HepG2 (cell line): ENCODE data around the gene PLPP3. TPM values are rescaled to one million over a fixed set of nuclear protein-coding genes. Genes with fewer than 3 reads are reported as not detected.
A peak's percentile ranks its signal among the peaks of the same experiment; 100 is the strongest.

Experiments
- FOSL1 ChIP-seq: sonication (generic); formaldehyde crosslinking; IDR thresholded peaks from 2 replicates; pipeline ENCODE4 v1.9.0; 2021; ENCODE audit warnings: missing genetic modification reagents, borderline replicate concordance
- HDAC1 ChIP-seq: sonication (generic); formaldehyde crosslinking; IDR thresholded peaks from 2 replicates; pipeline ENCODE4 v1.5.1; 2020; ENCODE audit warnings: mild to moderate bottlenecking, missing genetic modification reagents
- HHEX ChIP-seq: IDR thresholded peaks from 2 replicates; pipeline ENCODE4 v1.6.1; 2016; ENCODE audit warnings: control low read depth
- ISX ChIP-seq: sonication (generic); formaldehyde crosslinking; conservative IDR thresholded peaks from 2 replicates; pipeline ENCODE4 v1.5.0; 2020; ENCODE audit warnings: missing genetic modification reagents
- KDM3A ChIP-seq: IDR thresholded peaks from 2 replicates; pipeline ENCODE4 v1.6.1; 2018; ENCODE audit warnings: low read depth, missing compliant biosample characterization
- KMT2B ChIP-seq: IDR thresholded peaks from 2 replicates; pipeline ENCODE4 v1.6.1; 2016; ENCODE audit warnings: missing genetic modification reagents, missing compliant biosample characterization
- MEIS2 ChIP-seq: sonication (generic); formaldehyde crosslinking; IDR thresholded peaks from 2 replicates; pipeline ENCODE4 v1.9.0; 2021; ENCODE audit warnings: mild to moderate bottlenecking, missing genetic modification reagents
- MTF2 ChIP-seq: sonication (generic); formaldehyde crosslinking; IDR thresholded peaks from 2 replicates; pipeline ENCODE4 v1.5.0; 2020; ENCODE audit warnings: missing genetic modification reagents, borderline replicate concordance
- NKX3-1 ChIP-seq: sonication (generic); formaldehyde crosslinking; IDR thresholded peaks from 2 replicates; pipeline ENCODE4 v1.5.0; 2020; ENCODE audit warnings: missing genetic modification reagents
- NR1H2 ChIP-seq: sonication (generic); formaldehyde crosslinking; IDR thresholded peaks from 2 replicates; pipeline ENCODE4 v1.8.1; 2022; ENCODE audit warnings: low read depth, missing genetic modification reagents, borderline replicate concordance
- POLR2AphosphoS5 ChIP-seq: IDR thresholded peaks from 2 replicates; pipeline ENCODE4 v1.6.1; 2012; ENCODE audit warnings: low read depth, low read length
- RFX1 ChIP-seq: fragments of 450-650 bp; IDR thresholded peaks from 2 replicates; pipeline ENCODE4 v1.6.1; 2017
- RFXANK ChIP-seq: IDR thresholded peaks from 2 replicates; pipeline ENCODE4 v1.6.1; 2016
- SCMH1 ChIP-seq: sonication (generic); formaldehyde crosslinking; IDR thresholded peaks from 2 replicates; pipeline ENCODE4 v1.9.0; 2021; ENCODE audit warnings: missing genetic modification reagents, mild to moderate bottlenecking, borderline replicate concordance
- SRF ChIP-seq: IDR thresholded peaks from 2 replicates; pipeline ENCODE4 v1.6.1; 2011; ENCODE audit warnings: mild to moderate bottlenecking, low read depth, low read length, moderate library complexity
- TARDBP ChIP-seq: sonication (generic); formaldehyde crosslinking; IDR thresholded peaks from 2 replicates; pipeline ENCODE4 v1.8.0; 2022; ENCODE audit warnings: mild to moderate bottlenecking, missing genetic modification reagents
- ZFAT ChIP-seq: sonication (generic); formaldehyde crosslinking; conservative IDR thresholded peaks from 2 replicates; pipeline ENCODE4 v1.8.1; 2023; ENCODE audit warnings: missing genetic modification reagents, inconsistent platforms
- ZNF142 ChIP-seq: sonication (generic); formaldehyde crosslinking; IDR thresholded peaks from 2 replicates; pipeline ENCODE4 v1.4.0; 2020; ENCODE audit warnings: missing genetic modification reagents
- ZNF292 ChIP-seq: sonication (generic); formaldehyde crosslinking; IDR thresholded peaks from 2 replicates; pipeline ENCODE4 v1.8.1; 2022; ENCODE audit warnings: mild to moderate bottlenecking, low read depth, missing genetic modification reagents, borderline replicate concordance
- ZNF501 ChIP-seq: sonication (generic); formaldehyde crosslinking; IDR thresholded peaks from 2 replicates; pipeline ENCODE4 v1.5.1; 2020; ENCODE audit warnings: mild to moderate bottlenecking, moderate library complexity, missing genetic modification reagents
- ZNF615 ChIP-seq: sonication (generic); formaldehyde crosslinking; IDR thresholded peaks from 2 replicates; pipeline ENCODE4 v1.5.0; 2020; ENCODE audit warnings: mild to moderate bottlenecking, missing genetic modification reagents, borderline replicate concordance
- ZNF704 ChIP-seq: sonication (generic); formaldehyde crosslinking; IDR thresholded peaks from 2 replicates; pipeline ENCODE4 v1.8.1; 2023; ENCODE audit warnings: mild to moderate bottlenecking, inconsistent platforms, moderate library complexity, missing genetic modification reagents, borderline replicate concordance
- ZSCAN22 ChIP-seq: sonication (generic); formaldehyde crosslinking; IDR thresholded peaks from 2 replicates; pipeline ENCODE4 v1.4.0; 2020; ENCODE audit warnings: mild to moderate bottlenecking, missing genetic modification reagents
- polyA plus RNA-seq, 8 experiments: library from polyadenylated mRNA; depleted of rRNA in 3 of 8; stranded (reverse) in 7 of 8; unstranded in 1 of 8; fragments of >200 nt; fragmentation: Illumina TruSeq in 4 of 8; extraction: Trizol in 4 of 8; gene quantifications; 2 replicates each; pipeline versions ENCODE4 v1.2.1 to v1.2.3, GENCODE V29; 2011 to 2016; ENCODE audit warnings: low read depth in 4 of 8, missing spikeins in 1 of 8, mixed read lengths in 1 of 8; ENCODE audit not compliant: insufficient read depth in 1 of 8
- total RNA-seq, 5 experiments: library from RNA; depleted of rRNA; stranded (reverse); fragments of >200 nt; fragmentation: Illumina TruSeq; extraction: Trizol; gene quantifications; 2 replicates each; pipeline ENCODE4 v1.2.3, GENCODE V29; 2016; ENCODE audit warnings: low read depth in 1 of 5

PLPP3 gene
- total and polyA plus RNA-seq, 2 of the 13 experiments (the other 11 are each of a cell fraction or from before 2014, with no cell fraction given): 49.7 to 65.8 TPM

GRCh38 chr1:56494306-56494705 is 85.1 kb downstream of the PLPP3 start (continued):
- TF ChIP-seq HHEX (CRISPR knock-in tag): 0 out of 2 replicates have a peak, but pooled peaks have one; percentile 18
- peak; percentile 31; the same call in 1 of the 2 replicates for TF ChIP-seq ZNF704 (CRISPR knock-in tag)
- TF ChIP-seq SCMH1 (CRISPR knock-in tag): no peak
- TF ChIP-seq POLR2AphosphoS5: no peak
- TF ChIP-seq ZNF142 (CRISPR knock-in tag): peak; percentile 46; the same call in 1 of the 2 replicates
- TF ChIP-seq ZSCAN22 (CRISPR knock-in tag): no peak
- TF ChIP-seq ZNF615 (CRISPR knock-in tag): peak; percentile 82; the same call in 1 of the 2 replicates
- TF ChIP-seq ZNF292 (CRISPR knock-in tag): peak; percentile 80; the same call in 1 of the 2 replicates
- 0 out of 2 replicates have a peak, but pooled peaks have one; percentile 51 for TF ChIP-seq SRF
- peak; percentile 86 for TF ChIP-seq TARDBP (CRISPR knock-in tag)
- TF ChIP-seq KDM3A: peak; percentile 61; the same call in 1 of the 2 replicates
- no peak for TF ChIP-seq RFX1
- TF ChIP-seq MEIS2 (CRISPR knock-in tag): 0 out of 2 replicates have a peak, but pooled peaks have one; percentile 92
- TF ChIP-seq ZNF501: peak; percentile 45; the same call in 1 of the 2 replicates
- peak; percentile 92 for TF ChIP-seq NKX3-1
- TF ChIP-seq ISX: no peak
- no peak; the same call in 1 of the 2 replicates for TF ChIP-seq FOSL1 (CRISPR knock-in tag)
- no peak for TF ChIP-seq NR1H2
- TF ChIP-seq HDAC1 (CRISPR knock-in tag): peak; percentile 86
- TF ChIP-seq ZFAT (CRISPR knock-in tag): no peak
- no peak for TF ChIP-seq MTF2
- TF ChIP-seq RFXANK (CRISPR knock-in tag): 0 out of 2 replicates have a peak, but pooled peaks have one; percentile 60
- TF ChIP-seq KMT2B (CRISPR knock-in tag): 0 out of 2 replicates have a peak, but pooled peaks have one; percentile 40
